ENCODE measurements around the gene COG1.
"Not testable (repeated sequence)": the region's sequence is repeated elsewhere in the genome, so short reads cannot be mapped to it uniquely, and the experiment has no call there.

The COG1 gene

GRCh38 chr17:73192894-73193701 lies at the start of gene COG1:
TSS of gene COG1 (plus strand) at chr17:73193055. CDS start at chr17:73193070, 15 bp downstream.
- peak; percentile 54 for DNase-seq

- not testable (repeated sequence) for DNase-seq
Observed at GRCh38 chr17:73144209-73144608, 48.6 kb upstream of the COG1 start.

- no peak for DNase-seq
Observed at GRCh38 chr17:73145641-73146040, 47.2 kb upstream of the COG1 start.

GRCh38 chr17:73147791-73148190 lies 45.1 kb upstream of the COG1 start:
- not testable (repeated sequence) for DNase-seq

- no peak for DNase-seq
Observed at GRCh38 chr17:73148540-73149334, 44.1 kb upstream of the COG1 start.

- DNase-seq, result not testable (repeated sequence)
Observed at GRCh38 chr17:73150622-73151300, 42.1 kb upstream of the COG1 start.

- no peak for DNase-seq
Observed at GRCh38 chr17:73151916-73152632, 40.8 kb upstream of the COG1 start.

GRCh38 chr17:73155410-73156165 lies 37.3 kb upstream of the COG1 start:
- DNase-seq, result no peak

- no peak for DNase-seq
Observed at GRCh38 chr17:73156166-73156840, 36.6 kb upstream of the COG1 start.

- DNase-seq, result no peak
Observed at GRCh38 chr17:73156887-73157520, 35.9 kb upstream of the COG1 start.

- no peak for DNase-seq
Observed at GRCh38 chr17:73157521-73157890, 35.3 kb upstream of the COG1 start.

GRCh38 chr17:73158133-73158532 lies 34.7 kb upstream of the COG1 start:
- DNase-seq, result no peak

GRCh38 chr17:73160980-73161630 lies 31.8 kb upstream of the COG1 start:
- DNase-seq, result no peak

- DNase-seq, result peak; percentile 81
Observed at GRCh38 chr17:73163043-73163442, 29.8 kb upstream of the COG1 start.

GRCh38 chr17:73165616-73166404 lies 27.0 kb upstream of the COG1 start:
- DNase-seq, result no peak

GRCh38 chr17:73166731-73167581 lies 25.9 kb upstream of the COG1 start:
- DNase-seq, result no peak

- DNase-seq, result no peak
Observed at GRCh38 chr17:73168667-73169066, 24.2 kb upstream of the COG1 start.

GRCh38 chr17:73170324-73170723 lies 22.5 kb upstream of the COG1 start:
- no peak for DNase-seq

GRCh38 chr17:73172252-73172651 lies 20.6 kb upstream of the COG1 start:
- DNase-seq, result no peak
